Memory B cell (primary cell): ENCODE results near the gene CCAR1.
"Not testable (repeated sequence)": the region's sequence is repeated elsewhere in the genome, so short reads cannot be mapped to it uniquely, and the experiment has no call there.

Experiments used
- ATAC-seq: fragments of 150-1000 bp; cut with Tn5 transposase; 2 replicates; pipeline ENCODE4 v1.10.0; 2021; ENCODE audit warnings: low read depth, mild to moderate bottlenecking, moderate library complexity
- DNase-seq, 2 donors: peaks; one replicate each; pipeline ENCODE4 v3.0.0; 2022; ENCODE audit warnings: low spot score in 2 of 2
- H3K27ac Mint-ChIP-seq: one replicate; pipeline ENCODE4 v1.8.0; 2022; ENCODE audit warnings: mild to moderate bottlenecking, moderate library complexity, mixed read lengths
- H3K27me3 Mint-ChIP-seq: one replicate; pipeline ENCODE4 v1.8.0; 2022; ENCODE audit warnings: mixed read lengths
- H3K36me3 Mint-ChIP-seq: one replicate; pipeline ENCODE4 v1.8.0; 2022; ENCODE audit warnings: mild to moderate bottlenecking, mixed read lengths
- H3K4me1 Mint-ChIP-seq: one replicate; pipeline ENCODE4 v1.8.0; 2022; ENCODE audit warnings: mixed read lengths
- H3K4me3 Mint-ChIP-seq: one replicate; pipeline ENCODE4 v1.8.0; 2022; ENCODE audit warnings: mild to moderate bottlenecking, moderate library complexity, mixed read lengths
- H3K9me3 Mint-ChIP-seq: one replicate; pipeline ENCODE4 v1.8.0; 2022; ENCODE audit warnings: mixed read lengths

CCAR1 gene

GRCh38 chr10:68828083-68828601 is 107.1 kb downstream of the CCAR1 start:
- not testable (repeated sequence) for H3K27me3 Mint-ChIP-seq, H3K4me1 Mint-ChIP-seq, H3K27ac Mint-ChIP-seq, H3K9me3 Mint-ChIP-seq, H3K36me3 Mint-ChIP-seq
- H3K4me3 Mint-ChIP-seq: peak overlapping the region; percentile 44
- peak; percentile 9 to 30 for DNase-seq
- ATAC-seq: peak; percentile 67

- H3K27me3 Mint-ChIP-seq: peaks cover 3% of the 10 kb centered on the region
- ATAC-seq (no peak), DNase-seq (no peak)
- no peaks in the 10 kb centered on the region for H3K9me3 Mint-ChIP-seq
- no peaks in the 10 kb centered on the region for H3K4me1 Mint-ChIP-seq
- H3K4me3 Mint-ChIP-seq: no peak overlapping the region
- no peak overlapping the region for H3K27ac Mint-ChIP-seq
- H3K36me3 Mint-ChIP-seq: no peaks in the 10 kb centered on the region
These were observed 107.8 kb downstream of the CCAR1 start for GRCh38 chr10:68828833-68829232.

DNA sequence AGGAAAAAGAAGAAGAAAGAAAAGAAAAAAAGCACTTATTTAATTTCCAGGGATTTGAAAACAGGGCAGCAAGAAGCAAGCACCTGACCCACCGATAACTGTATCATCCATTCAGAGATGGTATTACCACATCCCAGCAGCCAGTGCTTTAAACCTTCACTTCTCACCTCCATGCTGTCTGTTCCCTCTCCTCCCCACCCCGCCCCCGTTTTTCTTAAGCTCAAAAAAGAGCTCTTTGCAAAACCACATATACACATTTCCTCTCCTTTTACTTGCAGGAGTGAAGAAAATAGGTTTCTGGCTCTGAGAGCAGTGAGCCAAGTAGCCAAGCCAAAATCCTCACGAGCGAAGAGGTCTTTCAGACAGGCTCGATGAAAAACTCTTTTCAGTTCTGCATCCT is 108.5 kb downstream of the CCAR1 start:
- Mint-ChIP-seq H3K4me3 (no peak overlapping the region), H3K27ac (no peak overlapping the region), H3K36me3 (no peaks in the 10 kb centered on the region), H3K9me3 (no peaks in the 10 kb centered on the region), H3K27me3 (peaks cover 3% of the 10 kb centered on the region), H3K4me1 (no peaks in the 10 kb centered on the region)
- ATAC-seq: no peak
- no peak for DNase-seq

DNA sequence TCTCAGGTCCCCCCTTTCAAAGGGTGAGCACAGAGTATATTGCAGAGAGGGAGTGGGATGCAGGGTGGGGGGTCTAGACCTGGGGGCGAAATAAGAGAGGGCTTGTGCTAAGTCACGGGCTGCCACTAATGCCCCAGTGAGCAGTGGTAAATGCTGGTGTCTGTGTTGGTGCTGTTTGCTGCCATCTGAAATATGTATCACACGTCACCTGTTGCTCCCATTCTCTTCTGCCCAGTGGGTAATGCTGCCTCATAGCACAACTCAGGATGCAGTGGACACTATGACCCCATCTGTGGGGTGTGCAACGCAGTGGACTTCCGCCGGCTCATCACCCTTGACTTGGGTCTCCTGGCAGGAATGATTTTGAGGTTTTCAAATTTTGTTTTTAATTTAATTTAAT is 108.9 kb downstream of the CCAR1 start:
- Mint-ChIP-seq H3K9me3 (no peaks in the 10 kb centered on the region), H3K4me1 (no peaks in the 10 kb centered on the region), H3K4me3 (no peak overlapping the region), H3K27ac (no peak overlapping the region), H3K27me3 (peaks cover 3% of the 10 kb centered on the region), H3K36me3 (no peaks in the 10 kb centered on the region)
- DNase-seq: no peak
- no peak for ATAC-seq

- Mint-ChIP-seq H3K27ac (no peak overlapping the region), H3K36me3 (no peaks in the 10 kb centered on the region), H3K4me3 (no peak overlapping the region), H3K27me3 (no peaks in the 10 kb centered on the region), H3K9me3 (no peaks in the 10 kb centered on the region), H3K4me1 (no peaks in the 10 kb centered on the region)
- ATAC-seq (no peak), DNase-seq (no peak)
These were observed 111.0 kb downstream of the CCAR1 start for GRCh38 chr10:68831961-68832455.

DNA sequence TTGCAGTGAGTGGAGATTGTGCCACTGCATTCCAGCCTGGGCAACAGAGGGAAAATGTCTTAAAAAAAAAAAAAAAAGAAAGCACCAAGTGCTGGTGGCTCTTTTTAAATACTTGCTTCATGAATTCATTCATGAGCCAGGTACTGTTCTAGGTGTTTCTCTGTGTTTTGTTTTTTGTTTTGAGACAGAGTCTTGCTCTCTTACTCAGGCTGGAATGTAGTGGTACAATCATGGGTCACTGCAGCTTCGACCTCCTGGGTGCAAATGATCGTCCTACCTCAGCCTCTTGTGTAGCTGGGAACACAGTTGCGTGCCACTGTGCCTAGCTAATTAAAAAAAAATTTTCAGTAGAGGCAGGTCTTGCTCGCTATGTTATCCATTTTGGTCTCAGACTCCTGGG is 111.6 kb downstream of the CCAR1 start:
- Mint-ChIP-seq H3K4me3 (no peak overlapping the region), H3K4me1 (no peaks in the 10 kb centered on the region), H3K27me3 (no peaks in the 10 kb centered on the region), H3K36me3 (no peaks in the 10 kb centered on the region), H3K27ac (no peak overlapping the region), H3K9me3 (no peaks in the 10 kb centered on the region)
- ATAC-seq: no peak
- no peak for DNase-seq

DNA sequence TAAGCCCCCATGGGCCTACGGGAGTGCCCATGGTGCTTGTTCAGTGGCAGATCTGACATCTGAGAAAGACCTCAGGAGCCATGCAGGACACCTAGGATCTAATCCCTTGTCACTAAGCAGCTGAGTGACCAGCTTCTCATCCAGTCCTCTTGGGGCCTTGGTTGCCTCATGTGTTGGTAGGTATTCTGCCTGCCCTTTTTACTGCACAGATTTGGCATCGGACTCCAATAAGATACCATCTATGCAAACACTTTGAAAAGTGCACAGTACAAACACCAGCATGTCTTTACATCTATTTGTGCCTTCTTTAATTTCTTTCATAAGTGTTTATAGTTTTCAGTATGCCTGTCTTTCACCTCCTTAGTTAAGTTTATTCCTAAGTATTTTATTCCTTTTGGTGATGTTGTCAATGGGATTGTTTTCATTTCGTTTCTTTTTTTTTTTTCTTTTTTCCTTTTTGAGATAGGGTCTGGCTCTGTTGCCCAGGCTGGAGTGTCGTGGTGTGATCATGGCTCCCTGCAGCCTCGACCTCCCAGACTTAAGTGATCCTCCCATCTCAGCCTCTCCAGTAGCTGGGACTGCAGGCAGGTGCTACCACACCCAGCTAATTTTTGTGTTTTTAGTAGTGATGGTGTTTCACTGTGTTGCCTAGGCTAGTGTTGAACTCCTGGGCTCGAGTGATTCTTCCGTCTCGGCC is 116.7 kb downstream of the CCAR1 start:
- H3K4me3 Mint-ChIP-seq: no peak overlapping the region
- H3K27me3 Mint-ChIP-seq: no peaks in the 10 kb centered on the region
- H3K36me3 Mint-ChIP-seq: no peaks in the 10 kb centered on the region
- no peak overlapping the region for H3K27ac Mint-ChIP-seq
- no peak for DNase-seq
- no peaks in the 10 kb centered on the region for H3K4me1 Mint-ChIP-seq
- no peaks in the 10 kb centered on the region for H3K9me3 Mint-ChIP-seq
- ATAC-seq: no peak

DNA sequence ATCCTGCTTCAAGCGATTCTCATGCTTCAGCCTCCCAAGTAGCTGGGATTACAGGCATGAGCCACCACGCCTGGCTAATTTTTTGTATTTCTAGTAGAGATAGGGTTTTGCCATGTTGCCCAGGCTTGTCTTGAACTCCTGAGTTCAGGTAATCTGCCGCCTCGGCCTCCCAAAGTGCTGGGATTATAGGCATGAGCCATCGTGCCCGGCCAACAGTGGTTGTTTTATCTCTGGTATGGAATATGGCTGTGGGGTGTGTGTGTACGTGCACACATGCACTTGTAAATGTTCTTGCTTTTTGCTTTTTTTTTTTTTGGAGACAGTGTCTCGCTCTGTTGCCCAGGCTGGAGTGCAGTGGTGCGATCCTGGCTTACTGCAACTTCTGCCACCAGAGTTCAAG is 119.6 kb downstream of the CCAR1 start:
- H3K27ac Mint-ChIP-seq: not testable (repeated sequence)

More for the DNA sequence above, 119.6 kb downstream of the CCAR1 start:
- ATAC-seq, DNase-seq, H3K36me3 Mint-ChIP-seq, H3K4me1 Mint-ChIP-seq, H3K27me3 Mint-ChIP-seq, H3K4me3 Mint-ChIP-seq, H3K9me3 Mint-ChIP-seq: not testable (repeated sequence)
